CD4-positive, alpha-beta T cell (primary cell): ENCODE data around the gene MSL3B.

ENCODE experiments used
- ATAC-seq: fragments of 200-7000 bp; cut with Tn5 transposase; one replicate; pipeline ENCODE4 v1.10.0; 2022; ENCODE audit warnings: mild to moderate bottlenecking; ENCODE audit not compliant: poor library complexity
- CTCF ChIA-PET: fragments of 350-600 bp; sonication (Branson Sonifier 250); formaldehyde crosslinking; loops from one replicate; lab custom pipeline; 2021; ENCODE audit warnings: antibody characterized with exemption, inconsistent platforms; lab: Charles Lee
- POLR2A ChIA-PET: fragments of 350-600 bp; sonication (Branson Sonifier 250); formaldehyde crosslinking; loops from one replicate; lab custom pipeline; 2021; ENCODE audit warnings: antibody characterized with exemption, inconsistent platforms; lab: Charles Lee
- DNase-seq, 14 experiments: peaks; one replicate each; pipeline ENCODE4 v3.0.0-alpha.2; 2013 to 2020; ENCODE audit warnings: mixed read lengths in 2 of 14
- H3K27ac ChIP-seq, 2 donors: one replicate each; pipeline versions ENCODE4 v1.5.1 to v1.7.0; 2013; ENCODE audit warnings: low read length in 2 of 2, low read depth in 1 of 2, mild to moderate bottlenecking in 1 of 2
- H3K27me3 ChIP-seq, 2 experiments: 1 replicate in 1 of 2; 2 replicates in 1 of 2; pipeline versions ENCODE4 v1.6.1 to v1.7.0; 2013; ENCODE audit warnings: low read length in 2 of 2, control low read depth in 1 of 2, mild to moderate bottlenecking in 1 of 2, moderate library complexity in 1 of 2; ENCODE audit not compliant: insufficient read depth in 2 of 2, control insufficient read depth in 1 of 2
- H3K36me3 ChIP-seq: one replicate; pipeline ENCODE4 v1.6.1; 2013; ENCODE audit warnings: low read length, control low read depth; ENCODE audit not compliant: insufficient read depth
- H3K4me1 ChIP-seq: one replicate; pipeline ENCODE4 v1.6.1; 2013; ENCODE audit warnings: low read length, control low read depth; ENCODE audit not compliant: insufficient read depth
- H3K4me3 ChIP-seq: one replicate; pipeline ENCODE4 v1.5.1; 2013; ENCODE audit warnings: mild to moderate bottlenecking, low read length, moderate library complexity
- H3K9me3 ChIP-seq, 2 experiments: 1 replicate in 1 of 2; 2 replicates in 1 of 2; pipeline versions ENCODE4 v1.6.1 to v1.7.0; 2013; ENCODE audit warnings: low read length in 2 of 2, mild to moderate bottlenecking in 2 of 2, control low read depth in 1 of 2, moderate library complexity in 1 of 2; ENCODE audit not compliant: control insufficient read depth in 1 of 2, insufficient read depth in 1 of 2
- H3K27ac Mint-ChIP-seq: one replicate; pipeline ENCODE4 v1.8.0; 2020; ENCODE audit warnings: mixed read lengths
- H3K27me3 Mint-ChIP-seq: one replicate; pipeline ENCODE4 v1.8.0; 2021; ENCODE audit warnings: mixed read lengths
- H3K36me3 Mint-ChIP-seq: one replicate; pipeline ENCODE4 v1.8.0; 2021; ENCODE audit warnings: low read depth, mixed read lengths
- H3K4me1 Mint-ChIP-seq: one replicate; pipeline ENCODE4 v1.8.0; 2021; ENCODE audit warnings: low read depth, mixed read lengths
- H3K4me3 Mint-ChIP-seq: one replicate; pipeline ENCODE4 v1.8.0; 2020; ENCODE audit warnings: mild to moderate bottlenecking, mixed read lengths
- H3K9me3 Mint-ChIP-seq: one replicate; pipeline ENCODE4 v1.8.0; 2020; ENCODE audit warnings: mixed read lengths
- CTCF ChIP-seq: fragments of 200-600 bp; IDR thresholded peaks from one replicate; pipeline ENCODE4 v1.8.0; 2022; ENCODE audit warnings: antibody characterized with exemption, mild to moderate bottlenecking
- intact Hi-C, 2 experiments: fragments of 100-400 bp; cut with DNase I in 1 of 2; cut with micrococcal nuclease in 1 of 2; formaldehyde crosslinking; loops; one replicate each; pipeline versions ENCODE4 v1.15.1 to v1.9.0; 2023 to 2025; cut with DNase I, micrococcal nuclease

The MSL3B gene

DNA sequence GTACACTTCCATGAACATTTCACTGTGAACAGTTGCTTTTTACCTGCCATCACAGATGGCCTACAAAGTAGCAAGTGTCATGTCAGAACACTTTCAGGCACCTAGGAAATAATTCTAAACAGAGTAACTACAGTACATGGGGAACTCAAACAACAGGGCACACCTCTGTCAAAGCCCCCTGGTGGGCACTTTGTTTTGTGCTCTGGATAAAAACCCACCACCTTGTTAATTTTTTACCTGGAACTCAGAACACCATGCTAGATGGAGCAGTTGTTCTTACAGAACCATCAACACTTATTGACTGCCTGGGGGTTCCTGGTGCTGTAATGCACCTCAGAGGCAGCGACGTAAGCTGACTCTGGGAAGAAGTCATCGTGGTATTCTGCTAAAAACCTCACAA is 2.3 kb downstream of the MSL3B start:
- TF ChIP-seq CTCF = no peak
- H3K36me3 ChIP-seq = no peaks in the 10 kb centered on the region
- Mint-ChIP-seq H3K4me3 (peak overlapping the region; percentile 11), H3K27ac (no peak overlapping the region), H3K4me1 (peaks cover 13% of the 10 kb centered on the region), H3K27me3 (peaks cover 4% of the 10 kb centered on the region), H3K9me3 (peaks cover 9% of the 10 kb centered on the region), H3K36me3 (peaks cover 14% of the 10 kb centered on the region)
- CTCF ChIA-PET = interaction anchor here (2.3 kb wide), 1 partner anchor 9 kb away, joined by 6 read pairs; no protein-coding TSS in a partner anchor
- intact Hi-C loops = loop anchor here in 1 of 2 experiments (5.0 kb wide), 1 partner anchor 1169 kb away; the partner anchor contains the start of gene GIGYF2
- H3K9me3 ChIP-seq = peaks cover 8 to 22% of the 10 kb centered on the region in 2 experiments
- POLR2A ChIA-PET = no interaction called here
- peaks cover 6% of the 10 kb centered on the region for H3K4me1 ChIP-seq
- H3K4me3 ChIP-seq = no peak overlapping the region
- H3K27me3 ChIP-seq = peaks cover 0 to 10% of the 10 kb centered on the region in 2 experiments
- ATAC-seq (no peak), DNase-seq (no peak)
- no peak overlapping the region for H3K27ac ChIP-seq

DNA sequence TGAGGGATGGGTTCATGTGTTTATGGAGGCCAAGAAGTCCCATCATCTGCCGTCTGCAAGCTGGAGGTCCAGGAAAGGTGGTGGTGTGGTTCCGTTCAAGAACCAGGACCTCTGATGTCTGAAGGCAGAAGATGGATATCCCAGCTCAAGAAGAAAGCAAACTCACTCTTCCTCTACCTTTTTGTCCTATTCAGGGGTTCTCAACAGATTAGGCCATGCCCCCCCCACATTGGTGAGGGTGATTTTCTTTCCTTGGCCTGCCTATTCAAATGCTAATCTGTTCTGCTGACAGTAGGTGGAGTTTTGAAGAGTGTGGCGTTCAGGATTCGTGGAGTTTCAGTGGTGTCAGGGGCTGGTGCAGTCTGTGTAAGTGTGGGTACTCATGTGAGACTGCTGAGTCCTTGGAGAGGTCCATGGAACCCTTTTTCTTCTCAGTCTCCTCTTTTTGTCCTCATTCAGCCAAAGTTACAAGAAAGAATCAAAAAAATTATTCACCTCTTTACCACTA is 5.9 kb downstream of the MSL3B start:
- DNase-seq (no peak), ATAC-seq (no peak)
- Histone ChIP-seq H3K27me3 (no peaks in the 10 kb centered on the region), H3K36me3 (no peaks in the 10 kb centered on the region), H3K9me3 (peaks cover 3 to 13% of the 10 kb centered on the region in 2 experiments), H3K4me3 (no peak overlapping the region), H3K27ac (no peak overlapping the region), H3K4me1 (peaks cover 6% of the 10 kb centered on the region)
- H3K27ac Mint-ChIP-seq = no peak overlapping the region
- peaks cover 7% of the 10 kb centered on the region for H3K4me1 Mint-ChIP-seq
- TF ChIP-seq CTCF = no peak
- ChIA-PET CTCF (no interaction called here), POLR2A (no interaction called here)
- no peaks in the 10 kb centered on the region for H3K36me3 Mint-ChIP-seq
- peaks cover 4% of the 10 kb centered on the region for H3K9me3 Mint-ChIP-seq
- intact Hi-C loops = no loop called here
- H3K27me3 Mint-ChIP-seq = no peaks in the 10 kb centered on the region
- H3K4me3 Mint-ChIP-seq = no peak overlapping the region

GRCh38 chr2:233858331-233858730 is 9.9 kb downstream of the MSL3B start:
- no peaks in the 10 kb centered on the region for H3K9me3 Mint-ChIP-seq
- peaks cover 5% of the 10 kb centered on the region for H3K27me3 Mint-ChIP-seq
- DNase-seq (no peak), ATAC-seq (no peak)
- intact Hi-C loops = loop anchor here (1.0 to 10.0 kb wide), 3 partner anchors 584 to 1896 kb away; partner anchors contain the start of gene DIS3L2 (in 1 of the 2)
- peaks cover 0 to 2% of the 10 kb centered on the region in 2 experiments for H3K9me3 ChIP-seq
- no peak for TF ChIP-seq CTCF
- H3K27me3 ChIP-seq = peaks cover 4 to 8% of the 10 kb centered on the region in 2 experiments
- H3K36me3 Mint-ChIP-seq = no peaks in the 10 kb centered on the region
- H3K4me3 Mint-ChIP-seq = no peak overlapping the region
- no peak overlapping the region for H3K4me3 ChIP-seq
- no peak overlapping the region for H3K27ac ChIP-seq
- H3K4me1 ChIP-seq = peaks cover 20% of the 10 kb centered on the region
- ChIA-PET CTCF (interaction anchor here (0.6 to 1.8 kb wide), 4 partner anchors 8 to 15 kb away, joined by 3 to 6 read pairs (median 4); partner anchors contain the start of gene MSL3B), POLR2A (no interaction called here)
- H3K4me1 Mint-ChIP-seq = peaks cover 21% of the 10 kb centered on the region
- no peak overlapping the region for H3K27ac Mint-ChIP-seq
- no peaks in the 10 kb centered on the region for H3K36me3 ChIP-seq
